Measurements from ENCODE around the gene CA4.
"Not testable (repeated sequence)": the region's sequence is repeated elsewhere in the genome, so short reads cannot be mapped to it uniquely, and the experiment has no call there.

- TF ChIP-seq ZFP30 (CRISPR knock-in tag; IDR thresholded peaks at IDR 0.05); TSHZ2 (CRISPR knock-in tag; IDR thresholded peaks at IDR 0.05); POU6F1 (CRISPR knock-in tag; IDR thresholded peaks at IDR 0.05; ENCODE audit: borderline replicate concordance, low read depth); OSR1 (CRISPR knock-in tag; IDR thresholded peaks at IDR 0.05); ZFP3 (CRISPR knock-in tag; IDR thresholded peaks at IDR 0.05): not testable (repeated sequence)
These were observed 27.0 kb downstream of the CA4 start for GRCh38 chr17:60176763-60177162.
